GM12878 (cell line): ENCODE results near the gene ZNF624. TPM values are rescaled to one million over a fixed set of nuclear protein-coding genes. Genes with fewer than 3 reads are reported as not detected.

Experiments
- EED ChIP-seq: sonication (generic); IDR thresholded peaks from 2 replicates; pipeline ENCODE4 v1.6.1; 2016; ENCODE audit warnings: antibody characterized with exemption, low read depth
- FOXM1 ChIP-seq: IDR thresholded peaks from 2 replicates; pipeline ENCODE4 v1.6.1; 2012; ENCODE audit warnings: low read depth, mild to moderate bottlenecking, inconsistent platforms, low read length, moderate library complexity
- GABPA ChIP-seq: IDR thresholded peaks from 2 replicates; pipeline ENCODE4 v1.6.1; 2014; ENCODE audit warnings: antibody characterized with exemption, low read depth, mild to moderate bottlenecking, inconsistent platforms
- IKZF1 ChIP-seq: fragments of 450-650 bp; conservative IDR thresholded peaks from 2 replicates; pipeline ENCODE4 v1.6.1; 2017; ENCODE audit warnings: antibody characterized with exemption, mild to moderate bottlenecking
- KAT2A ChIP-seq: conservative IDR thresholded peaks from 2 replicates; pipeline ENCODE4 v1.6.1; 2011; ENCODE audit warnings: low read depth, low read length; ENCODE audit not compliant: control insufficient read depth
- MTA2 ChIP-seq: fragments of 450-650 bp; IDR thresholded peaks from 2 replicates; pipeline ENCODE4 v1.6.1; 2016; ENCODE audit warnings: low read depth, mild to moderate bottlenecking, moderate library complexity
- MTA3 ChIP-seq: IDR thresholded peaks from 2 replicates; pipeline ENCODE4 v1.6.1; 2012; ENCODE audit warnings: low read length, inconsistent platforms, borderline replicate concordance
- MYB ChIP-seq: fragments of 150-350 bp; IDR thresholded peaks from 2 replicates; pipeline ENCODE4 v1.6.1; 2014; ENCODE audit warnings: mild to moderate bottlenecking, low read depth, low read length, borderline replicate concordance
- NFXL1 ChIP-seq: fragments of 450-650 bp; IDR thresholded peaks from 2 replicates; pipeline ENCODE4 v1.6.1; 2017; ENCODE audit warnings: antibody characterized with exemption, mild to moderate bottlenecking, borderline replicate concordance
- PML ChIP-seq: IDR thresholded peaks from 2 replicates; pipeline ENCODE4 v1.6.1; 2012; ENCODE audit warnings: low read length, inconsistent platforms
- POU2F2 ChIP-seq: IDR thresholded peaks from 3 replicates; pipeline ENCODE4 v1.6.1; 2011; ENCODE audit warnings: low read depth, mild to moderate bottlenecking, low read length, borderline replicate concordance
- SIX5 ChIP-seq: IDR thresholded peaks from 2 replicates; pipeline ENCODE4 v1.6.1; 2011; ENCODE audit warnings: mild to moderate bottlenecking, low read depth, low read length, moderate library complexity; ENCODE audit not compliant: severe bottlenecking
- SREBF2 ChIP-seq: IDR thresholded peaks from 2 replicates; pipeline ENCODE4 v1.6.1; 2012; ENCODE audit warnings: mild to moderate bottlenecking, low read length
- SRF ChIP-seq, 2 experiments: IDR thresholded peaks; 2 replicates each; pipeline ENCODE4 v1.6.1; 2011; ENCODE audit warnings: low read depth in 2 of 2, low read length in 2 of 2, mild to moderate bottlenecking in 1 of 2, moderate library complexity in 1 of 2
- SUPT20H ChIP-seq: IDR thresholded peaks from 2 replicates; pipeline ENCODE4 v1.6.1; 2011; ENCODE audit warnings: low read depth, mild to moderate bottlenecking, low read length, moderate library complexity, borderline replicate concordance; ENCODE audit not compliant: control insufficient read depth
- TAF1 ChIP-seq: IDR thresholded peaks from 2 replicates; pipeline ENCODE4 v1.6.1; 2011; ENCODE audit warnings: mild to moderate bottlenecking, low read depth, low read length, borderline replicate concordance
- TCF7 ChIP-seq: IDR thresholded peaks from 2 replicates; pipeline ENCODE4 v1.6.1; 2014; ENCODE audit warnings: antibody characterized with exemption, borderline replicate concordance
- polyA plus RNA-seq, 11 experiments: library from polyadenylated mRNA; depleted of rRNA in 4 of 11; unstranded in 6 of 11; stranded (reverse) in 5 of 11; fragments of >200 nt; fragmentation: Nextera tagmentation in 4 of 11; fragmentation: Illumina TruSeq in 1 of 11; extraction: Ambion mirVana in 4 of 11; extraction: Trizol in 1 of 11; gene quantifications; 1 replicate in 1 of 11; 2 replicates in 10 of 11; pipeline versions ENCODE4 v1.2.1 to v1.2.3, GENCODE V29; 2011 to 2016; ENCODE audit warnings: inconsistent platforms in 2 of 11, missing spikeins in 2 of 11, low read depth in 1 of 11
- total RNA-seq, 4 experiments: library from RNA; depleted of rRNA in 3 of 4; stranded (reverse); fragments of >200 nt in 3 of 4; fragmentation: Illumina TruSeq in 1 of 4; extraction: Trizol in 1 of 4; gene quantifications; 2 replicates each; pipeline versions ENCODE4 v1.2.1 to v1.2.3, GENCODE V29; 2013 to 2021
- TF ChIP-seq, protein P1 (sequence below): IDR thresholded peaks from 2 replicates; pipeline ENCODE4 v1.6.1; 2011; ENCODE audit warnings: borderline replicate concordance, low read depth, mild to moderate bottlenecking, moderate library complexity, mixed read lengths, low read length; ENCODE audit not compliant: insufficient read depth; ENCODE audit errors: extremely low read length
- TF ChIP-seq, protein P2 (sequence below): fragments of 450-650 bp; IDR thresholded peaks from 2 replicates; pipeline ENCODE4 v1.6.1; 2018; ENCODE audit warnings: borderline replicate concordance, mild to moderate bottlenecking; ENCODE audit not compliant: partially characterized antibody
- TF ChIP-seq, protein P3 (sequence below): fragments of 450-650 bp; IDR thresholded peaks from 2 replicates; pipeline ENCODE4 v1.6.1; 2017; ENCODE audit warnings: borderline replicate concordance
- TF ChIP-seq, protein P4 (sequence below): IDR thresholded peaks from 2 replicates; pipeline ENCODE4 v1.6.1; 2011; ENCODE audit warnings: mild to moderate bottlenecking, low read depth, low read length, moderate library complexity; ENCODE audit not compliant: insufficient replicate concordance
- TF ChIP-seq, protein P5 (sequence below), 3 experiments: IDR thresholded peaks in 2 of 3; conservative IDR thresholded peaks in 1 of 3; 2 replicates each; pipeline ENCODE4 v1.5.1; 2011; ENCODE audit warnings: low read depth in 3 of 3, low read length in 3 of 3, mild to moderate bottlenecking in 3 of 3, control low read depth in 2 of 3, moderate library complexity in 2 of 3, inconsistent platforms in 1 of 3, mixed read lengths in 1 of 3; ENCODE audit not compliant: control insufficient read depth in 2 of 3, insufficient read depth in 1 of 3; ENCODE audit errors: extremely low read depth in 1 of 3

Gene ZNF624
- total and polyA plus RNA-seq, 10 of the 15 experiments (the other 5 are each of a cell fraction or from before 2014, with no cell fraction given): 0.50 to 3.5 (median 2.1) TPM

DNA sequence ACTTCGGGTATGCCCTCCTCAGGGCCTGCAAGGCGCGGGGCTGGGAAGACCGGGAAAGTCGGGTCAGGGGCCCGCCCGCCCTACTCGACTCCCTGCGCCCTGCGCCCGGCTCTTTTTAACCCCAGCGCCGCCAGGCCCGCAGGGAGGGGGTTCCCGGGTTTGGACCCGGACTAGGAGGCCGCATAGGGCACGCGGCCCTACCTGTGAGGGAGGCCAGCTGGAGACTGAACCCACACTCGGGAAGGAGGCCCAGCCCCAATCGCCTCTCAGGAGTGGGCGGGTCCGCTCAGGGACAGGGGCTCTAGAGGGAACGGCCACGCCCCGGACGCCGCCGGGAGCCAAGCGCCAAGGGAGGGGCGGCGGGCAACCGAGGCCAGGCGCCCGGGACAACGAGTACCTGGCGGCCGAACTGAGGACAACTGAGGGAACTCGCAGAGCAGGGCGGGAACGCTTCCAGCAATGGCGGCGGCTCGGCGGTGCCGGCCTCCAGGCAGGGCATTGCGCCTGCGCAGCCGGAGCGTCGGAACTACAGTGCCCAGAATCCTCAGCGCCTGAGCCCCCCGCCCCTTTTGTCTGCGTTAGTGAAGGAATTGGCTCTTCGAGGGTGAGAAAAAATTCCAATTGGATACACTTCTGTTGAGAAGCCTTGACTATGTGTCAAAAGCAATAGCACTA is at the start of gene ZNF624 (continued):
- TF ChIP-seq EED (peak; percentile 58), MTA2 (no peak), POU2F2 (peak; percentile 46; the same call in 1 of the 3 replicates), FOXM1 (no peak), GABPA (no peak), PML (no peak), SRF (IDR thresholded peaks at IDR 0.05; ENCODE audit: low read depth in 2 of 2, low read length in 2 of 2) (no peak), TAF1 (peak; percentile 48; the same call in 1 of the 2 replicates), SREBF2 (no peak), SUPT20H (no peak), NFXL1 (no peak), MYB (no peak), IKZF1 (peak; percentile 93), SIX5 (peak; percentile 85), TCF7 (no peak), KAT2A (no peak), MTA3 (no peak)
- TF ChIP-seq, protein P1, sequence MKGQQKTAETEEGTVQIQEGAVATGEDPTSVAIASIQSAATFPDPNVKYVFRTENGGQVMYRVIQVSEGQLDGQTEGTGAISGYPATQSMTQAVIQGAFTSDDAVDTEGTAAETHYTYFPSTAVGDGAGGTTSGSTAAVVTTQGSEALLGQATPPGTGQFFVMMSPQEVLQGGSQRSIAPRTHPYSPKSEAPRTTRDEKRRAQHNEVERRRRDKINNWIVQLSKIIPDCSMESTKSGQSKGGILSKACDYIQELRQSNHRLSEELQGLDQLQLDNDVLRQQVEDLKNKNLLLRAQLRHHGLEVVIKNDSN: no peak
- TF ChIP-seq, protein P2, sequence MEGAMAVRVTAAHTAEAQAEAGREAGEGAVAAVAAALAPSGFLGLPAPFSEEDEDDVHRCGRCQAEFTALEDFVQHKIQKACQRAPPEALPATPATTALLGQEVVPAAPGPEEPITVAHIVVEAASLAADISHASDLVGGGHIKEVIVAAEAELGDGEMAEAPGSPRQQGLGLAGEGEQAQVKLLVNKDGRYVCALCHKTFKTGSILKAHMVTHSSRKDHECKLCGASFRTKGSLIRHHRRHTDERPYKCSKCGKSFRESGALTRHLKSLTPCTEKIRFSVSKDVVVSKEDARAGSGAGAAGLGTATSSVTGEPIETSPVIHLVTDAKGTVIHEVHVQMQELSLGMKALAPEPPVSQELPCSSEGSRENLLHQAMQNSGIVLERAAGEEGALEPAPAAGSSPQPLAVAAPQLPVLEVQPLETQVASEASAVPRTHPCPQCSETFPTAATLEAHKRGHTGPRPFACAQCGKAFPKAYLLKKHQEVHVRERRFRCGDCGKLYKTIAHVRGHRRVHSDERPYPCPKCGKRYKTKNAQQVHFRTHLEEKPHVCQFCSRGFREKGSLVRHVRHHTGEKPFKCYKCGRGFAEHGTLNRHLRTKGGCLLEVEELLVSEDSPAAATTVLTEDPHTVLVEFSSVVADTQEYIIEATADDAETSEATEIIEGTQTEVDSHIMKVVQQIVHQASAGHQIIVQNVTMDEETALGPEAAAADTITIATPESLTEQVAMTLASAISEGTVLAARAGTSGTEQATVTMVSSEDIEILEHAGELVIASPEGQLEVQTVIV: no peak
- TF ChIP-seq, protein P3, sequence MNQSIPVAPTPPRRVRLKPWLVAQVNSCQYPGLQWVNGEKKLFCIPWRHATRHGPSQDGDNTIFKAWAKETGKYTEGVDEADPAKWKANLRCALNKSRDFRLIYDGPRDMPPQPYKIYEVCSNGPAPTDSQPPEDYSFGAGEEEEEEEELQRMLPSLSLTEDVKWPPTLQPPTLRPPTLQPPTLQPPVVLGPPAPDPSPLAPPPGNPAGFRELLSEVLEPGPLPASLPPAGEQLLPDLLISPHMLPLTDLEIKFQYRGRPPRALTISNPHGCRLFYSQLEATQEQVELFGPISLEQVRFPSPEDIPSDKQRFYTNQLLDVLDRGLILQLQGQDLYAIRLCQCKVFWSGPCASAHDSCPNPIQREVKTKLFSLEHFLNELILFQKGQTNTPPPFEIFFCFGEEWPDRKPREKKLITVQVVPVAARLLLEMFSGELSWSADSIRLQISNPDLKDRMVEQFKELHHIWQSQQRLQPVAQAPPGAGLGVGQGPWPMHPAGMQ: no peak
- TF ChIP-seq, protein P4, sequence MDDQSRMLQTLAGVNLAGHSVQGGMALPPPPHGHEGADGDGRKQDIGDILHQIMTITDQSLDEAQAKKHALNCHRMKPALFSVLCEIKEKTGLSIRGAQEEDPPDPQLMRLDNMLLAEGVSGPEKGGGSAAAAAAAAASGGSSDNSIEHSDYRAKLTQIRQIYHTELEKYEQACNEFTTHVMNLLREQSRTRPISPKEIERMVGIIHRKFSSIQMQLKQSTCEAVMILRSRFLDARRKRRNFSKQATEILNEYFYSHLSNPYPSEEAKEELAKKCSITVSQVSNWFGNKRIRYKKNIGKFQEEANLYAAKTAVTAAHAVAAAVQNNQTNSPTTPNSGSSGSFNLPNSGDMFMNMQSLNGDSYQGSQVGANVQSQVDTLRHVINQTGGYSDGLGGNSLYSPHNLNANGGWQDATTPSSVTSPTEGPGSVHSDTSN: no peak
- TF ChIP-seq, protein P5, sequence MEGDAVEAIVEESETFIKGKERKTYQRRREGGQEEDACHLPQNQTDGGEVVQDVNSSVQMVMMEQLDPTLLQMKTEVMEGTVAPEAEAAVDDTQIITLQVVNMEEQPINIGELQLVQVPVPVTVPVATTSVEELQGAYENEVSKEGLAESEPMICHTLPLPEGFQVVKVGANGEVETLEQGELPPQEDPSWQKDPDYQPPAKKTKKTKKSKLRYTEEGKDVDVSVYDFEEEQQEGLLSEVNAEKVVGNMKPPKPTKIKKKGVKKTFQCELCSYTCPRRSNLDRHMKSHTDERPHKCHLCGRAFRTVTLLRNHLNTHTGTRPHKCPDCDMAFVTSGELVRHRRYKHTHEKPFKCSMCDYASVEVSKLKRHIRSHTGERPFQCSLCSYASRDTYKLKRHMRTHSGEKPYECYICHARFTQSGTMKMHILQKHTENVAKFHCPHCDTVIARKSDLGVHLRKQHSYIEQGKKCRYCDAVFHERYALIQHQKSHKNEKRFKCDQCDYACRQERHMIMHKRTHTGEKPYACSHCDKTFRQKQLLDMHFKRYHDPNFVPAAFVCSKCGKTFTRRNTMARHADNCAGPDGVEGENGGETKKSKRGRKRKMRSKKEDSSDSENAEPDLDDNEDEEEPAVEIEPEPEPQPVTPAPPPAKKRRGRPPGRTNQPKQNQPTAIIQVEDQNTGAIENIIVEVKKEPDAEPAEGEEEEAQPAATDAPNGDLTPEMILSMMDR (IDR thresholded peaks at IDR 0.05 in 2 of 3, conservative IDR thresholded peaks at IDR 0.05 in 1 of 3; ENCODE audit: control insufficient read depth in 2 of 3, extremely low read depth in 1 of 3, insufficient read depth in 1 of 3, low read depth in 3 of 3, low read length in 3 of 3): no peak
